HTR-8/SVneo (cell line): ENCODE results near the gene TMPRSS6.
"Not testable (repeated sequence)": the region's sequence is repeated elsewhere in the genome, so short reads cannot be mapped to it uniquely, and the experiment has no call there.

Experiments used
- DNase-seq: peaks from one replicate; pipeline ENCODE4 v3.0.0; 2011; ENCODE audit warnings: low spot score, mixed read lengths; ENCODE audit not compliant: insufficient read length
- FAIRE-seq: peaks from 2 replicates; lab custom pipeline; 2011; peaks lifted over from hg19 to GRCh38; lab: Jason Lieb, UNC

TMPRSS6 gene

GRCh38 chr22:37091994-37092393, 17.5 kb downstream of the TMPRSS6 start:
- DNase-seq (no peak), FAIRE-seq (no peak)

- FAIRE-seq = no peak
- no peak for DNase-seq
Observed at GRCh38 chr22:37090920-37091695, 18.4 kb downstream of the TMPRSS6 start.

GRCh38 chr22:37089434-37089833, 20.1 kb downstream of the TMPRSS6 start:
- FAIRE-seq (no peak), DNase-seq (no peak)

- FAIRE-seq (no peak), DNase-seq (no peak)
Observed at GRCh38 chr22:37088750-37089408, 20.6 kb downstream of the TMPRSS6 start.

- FAIRE-seq (no peak), DNase-seq (no peak)
Observed at GRCh38 chr22:37088108-37088605, 21.4 kb downstream of the TMPRSS6 start.

- no peak for DNase-seq
- no peak for FAIRE-seq
Observed at GRCh38 chr22:37086184-37086583, 23.3 kb downstream of the TMPRSS6 start.

GRCh38 chr22:37084385-37084784, 25.1 kb downstream of the TMPRSS6 start:
- FAIRE-seq = no peak
- no peak for DNase-seq

GRCh38 chr22:37083914-37084313, 25.6 kb downstream of the TMPRSS6 start:
- DNase-seq = no peak
- no peak for FAIRE-seq

- no peak for DNase-seq
- FAIRE-seq = no peak
Observed at GRCh38 chr22:37082251-37082873, 27.2 kb downstream of the TMPRSS6 start.

- DNase-seq (no peak), FAIRE-seq (no peak)
Observed at GRCh38 chr22:37080838-37081237, 28.7 kb downstream of the TMPRSS6 start.

GRCh38 chr22:37080438-37080837, 29.1 kb downstream of the TMPRSS6 start:
- DNase-seq (no peak), FAIRE-seq (no peak)

GRCh38 chr22:37079668-37080171, 29.8 kb downstream of the TMPRSS6 start:
- no peak for DNase-seq
- no peak for FAIRE-seq

GRCh38 chr22:37079158-37079557, 30.4 kb downstream of the TMPRSS6 start:
- FAIRE-seq (no peak), DNase-seq (no peak)

- FAIRE-seq = no peak
- peak; percentile 56 for DNase-seq
Observed at GRCh38 chr22:37077802-37078448, 31.6 kb downstream of the TMPRSS6 start.

GRCh38 chr22:37075822-37076433, 33.6 kb downstream of the TMPRSS6 start:
- FAIRE-seq (no peak), DNase-seq (no peak)

GRCh38 chr22:37075046-37075445, 34.5 kb downstream of the TMPRSS6 start:
- no peak for DNase-seq
- no peak for FAIRE-seq

- FAIRE-seq (no peak), DNase-seq (no peak)
Observed at GRCh38 chr22:37074537-37074936, 35.0 kb downstream of the TMPRSS6 start.

GRCh38 chr22:37072673-37073072, 36.8 kb downstream of the TMPRSS6 start:
- DNase-seq (no peak), FAIRE-seq (no peak)

- peak; percentile 76 for FAIRE-seq
- DNase-seq = not testable (repeated sequence)
Observed at GRCh38 chr22:37071850-37072592, 37.5 kb downstream of the TMPRSS6 start.
